Right forelimb (tissue), 1 donor: ENCODE data around the gene NTN3.
"Not testable (repeated sequence)": the region's sequence is repeated elsewhere in the genome, so short reads cannot be mapped to it uniquely, and the experiment has no call there.

Experiments
- DNase-seq: peaks from one replicate; pipeline ENCODE4 v3.0.0-alpha.2; 2018

Gene NTN3

DNA sequence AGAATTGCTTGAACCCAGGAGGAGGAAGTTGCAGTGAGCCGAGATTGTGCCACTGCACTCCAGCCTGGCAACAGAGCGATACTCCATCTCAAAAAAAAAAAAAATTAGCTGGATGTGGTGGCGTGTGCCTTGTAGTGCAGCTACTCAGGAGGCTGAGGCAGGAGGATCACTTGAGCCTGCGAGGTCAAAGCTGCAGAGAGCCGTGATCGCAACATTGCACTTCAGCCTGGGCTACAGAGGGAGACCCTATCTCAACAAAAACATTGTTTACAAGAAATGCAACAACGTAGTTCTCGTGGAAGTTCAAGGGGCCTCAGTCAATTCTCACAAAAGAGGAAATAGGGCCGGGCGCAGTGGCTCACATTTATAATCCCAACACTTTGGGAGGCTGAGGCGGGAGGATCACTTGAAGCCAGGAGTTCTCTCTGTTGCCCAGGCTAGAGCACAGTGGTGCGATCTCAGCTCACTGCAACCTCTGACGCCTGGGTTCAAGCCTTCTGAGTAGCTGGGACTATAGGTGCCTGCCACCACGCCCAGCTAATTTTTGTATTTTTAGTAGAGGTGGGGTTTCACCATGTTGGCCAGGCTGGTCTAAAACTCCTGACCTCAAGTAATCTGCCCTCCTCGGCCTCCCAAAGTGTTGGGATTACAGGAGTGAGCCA, 29.8 kb upstream of the NTN3 start:
- not testable (repeated sequence) for DNase-seq

DNA sequence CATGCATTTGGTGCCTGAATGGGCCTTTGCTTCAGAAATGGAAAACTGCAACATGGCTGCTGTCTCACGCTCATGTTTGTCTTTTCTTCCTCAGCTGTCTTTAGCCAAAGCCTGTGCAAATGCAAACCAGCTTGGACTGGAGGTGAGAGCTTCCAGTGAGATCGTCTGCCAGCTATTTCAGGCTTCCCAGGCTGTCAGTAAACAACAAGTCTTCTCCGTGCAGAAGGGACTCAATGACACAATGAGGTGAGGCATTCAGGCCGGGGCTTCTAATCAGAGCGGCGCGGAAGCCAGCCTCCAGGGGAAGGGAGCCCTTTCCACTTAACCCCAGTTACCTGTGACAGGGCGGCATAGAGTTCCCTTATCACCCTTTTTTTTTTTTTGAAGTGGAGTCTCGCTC, 27.5 kb upstream of the NTN3 start:
- no peak for DNase-seq

DNA sequence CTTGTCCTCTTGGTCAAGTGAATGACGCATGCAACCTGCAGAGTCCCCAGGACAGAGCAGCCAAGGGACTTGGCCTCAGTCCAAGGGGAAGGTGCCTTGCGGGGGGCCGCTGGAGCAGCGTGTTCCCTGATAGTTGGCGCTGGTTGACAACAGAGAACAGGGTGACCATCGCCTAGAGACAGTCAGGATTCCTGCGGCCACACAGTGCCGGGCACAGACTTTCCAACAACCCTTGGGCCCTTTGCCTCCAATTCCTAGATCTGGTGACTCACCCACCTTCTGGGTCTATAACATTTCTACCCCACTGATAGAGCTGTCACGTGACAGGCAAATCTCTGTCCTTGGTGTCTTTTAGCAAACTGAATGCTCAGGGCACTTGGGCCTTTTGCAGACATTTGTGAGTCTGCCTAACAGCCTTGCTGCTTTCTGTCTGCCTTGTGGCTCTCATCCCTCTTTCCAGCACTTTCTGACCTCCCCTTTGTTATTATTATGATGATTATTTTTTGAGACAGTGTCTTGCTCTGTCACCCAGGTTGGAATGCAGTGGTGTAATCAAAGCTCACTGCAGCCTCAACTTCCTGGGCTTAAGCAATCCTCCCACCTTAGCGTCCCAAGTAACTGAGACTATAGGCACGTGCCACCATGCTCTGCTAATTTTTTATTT, 23.0 kb upstream of the NTN3 start:
- no peak for DNase-seq

DNA sequence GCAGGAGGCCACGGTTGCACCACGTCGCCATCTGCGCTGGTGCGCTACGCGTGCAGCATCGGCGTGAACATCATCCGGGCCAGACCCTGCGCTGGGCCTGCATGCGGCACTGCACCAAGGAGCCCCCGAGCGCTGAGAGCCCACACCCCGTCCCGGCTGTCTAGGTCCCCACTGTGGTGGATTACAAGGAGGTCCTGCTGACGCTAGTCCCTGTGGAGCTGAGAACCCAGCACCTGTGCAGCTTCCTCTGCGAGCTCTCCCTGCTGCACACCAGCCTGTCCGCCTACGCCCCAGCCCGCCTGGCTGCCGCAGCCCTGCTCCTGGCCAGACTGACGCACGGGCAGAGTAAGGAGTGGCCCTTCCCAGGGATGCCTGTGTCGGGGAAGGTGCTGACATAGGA, 22.0 kb upstream of the NTN3 start:
- no peak for DNase-seq

DNA sequence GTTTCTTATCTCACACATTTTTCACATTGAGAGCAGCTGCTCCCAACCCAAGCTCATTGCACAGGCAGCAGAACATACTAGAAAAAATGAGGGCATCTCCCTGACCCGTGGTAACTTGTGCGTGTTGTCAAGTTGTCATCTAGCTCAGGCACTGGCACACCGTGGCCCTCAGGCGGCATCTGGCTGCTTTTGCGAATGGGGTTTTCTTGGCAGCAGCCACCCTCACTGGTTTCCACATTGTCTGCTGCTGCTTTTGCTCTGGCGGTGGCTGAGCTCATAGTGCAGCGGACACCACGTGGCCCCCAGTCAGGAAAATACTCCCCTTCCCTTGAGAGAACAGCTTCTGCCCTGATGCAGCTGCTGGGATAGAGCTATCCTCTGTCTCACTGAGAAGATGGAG, 20.6 kb upstream of the NTN3 start:
- no peak for DNase-seq

DNA sequence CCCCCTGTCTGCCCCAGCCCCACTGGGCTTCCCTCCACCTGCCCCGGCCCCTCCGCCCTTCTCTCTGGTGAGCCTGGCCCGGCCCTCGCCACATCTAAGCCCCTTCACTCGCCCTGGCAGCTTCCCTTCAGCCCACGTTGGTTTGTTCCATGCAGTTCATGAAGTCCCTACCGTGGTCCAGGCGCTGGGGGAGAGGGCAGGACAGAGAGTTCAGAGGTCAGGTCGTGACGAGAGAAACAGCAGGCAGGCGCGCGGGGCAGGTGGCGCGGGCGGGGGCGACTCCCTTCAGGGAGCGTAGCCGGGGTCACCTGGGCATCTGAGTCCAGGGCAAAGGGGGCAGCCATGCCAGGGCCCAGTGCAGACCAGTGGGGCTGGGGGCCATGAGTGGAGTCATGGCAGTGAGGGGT, 20.1 kb upstream of the NTN3 start:
- DNase-seq: no peak

DNA sequence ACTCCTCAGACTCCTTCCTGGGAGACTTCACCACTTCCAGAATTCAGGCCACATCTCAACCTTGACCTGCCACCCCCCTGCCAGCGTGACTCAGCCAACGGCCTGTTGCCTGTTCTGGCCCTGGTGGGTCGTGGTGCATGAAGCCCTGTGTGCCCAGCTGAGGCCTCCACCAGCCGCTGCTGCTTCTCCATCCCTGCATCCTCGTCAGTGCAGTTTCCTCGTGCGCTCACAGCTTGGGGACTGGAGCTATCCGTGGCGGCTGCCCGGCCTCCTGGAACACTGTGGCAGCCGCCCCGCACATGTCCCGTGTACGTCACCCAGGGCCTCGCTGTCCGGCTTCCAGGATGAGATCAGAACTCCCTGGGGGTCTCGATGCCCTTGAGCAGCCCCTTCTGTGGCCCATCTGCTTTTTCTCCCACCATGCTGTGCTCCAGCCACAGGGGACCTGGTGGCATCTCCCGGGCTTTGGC, 19.2 kb upstream of the NTN3 start:
- DNase-seq: no peak

DNA sequence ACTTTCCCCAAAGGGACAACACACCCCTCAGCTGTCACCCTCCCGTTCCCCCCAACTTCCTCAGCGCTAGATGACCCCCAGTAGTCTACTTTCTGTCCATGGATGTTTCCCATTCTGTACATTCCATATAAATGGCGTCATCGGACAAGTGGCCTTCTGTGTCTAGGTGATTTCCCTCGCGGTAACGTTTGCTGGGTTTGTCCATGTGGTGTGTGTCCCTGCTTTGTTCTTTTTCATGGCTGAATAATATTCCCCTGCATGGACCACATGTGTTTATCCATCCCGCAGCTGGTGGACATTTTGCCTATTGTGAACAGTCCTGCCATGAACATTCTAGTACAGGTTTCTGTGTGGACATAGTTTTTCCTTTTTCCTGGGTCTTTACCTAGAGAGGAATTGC, 18.4 kb upstream of the NTN3 start:
- no peak for DNase-seq

DNA sequence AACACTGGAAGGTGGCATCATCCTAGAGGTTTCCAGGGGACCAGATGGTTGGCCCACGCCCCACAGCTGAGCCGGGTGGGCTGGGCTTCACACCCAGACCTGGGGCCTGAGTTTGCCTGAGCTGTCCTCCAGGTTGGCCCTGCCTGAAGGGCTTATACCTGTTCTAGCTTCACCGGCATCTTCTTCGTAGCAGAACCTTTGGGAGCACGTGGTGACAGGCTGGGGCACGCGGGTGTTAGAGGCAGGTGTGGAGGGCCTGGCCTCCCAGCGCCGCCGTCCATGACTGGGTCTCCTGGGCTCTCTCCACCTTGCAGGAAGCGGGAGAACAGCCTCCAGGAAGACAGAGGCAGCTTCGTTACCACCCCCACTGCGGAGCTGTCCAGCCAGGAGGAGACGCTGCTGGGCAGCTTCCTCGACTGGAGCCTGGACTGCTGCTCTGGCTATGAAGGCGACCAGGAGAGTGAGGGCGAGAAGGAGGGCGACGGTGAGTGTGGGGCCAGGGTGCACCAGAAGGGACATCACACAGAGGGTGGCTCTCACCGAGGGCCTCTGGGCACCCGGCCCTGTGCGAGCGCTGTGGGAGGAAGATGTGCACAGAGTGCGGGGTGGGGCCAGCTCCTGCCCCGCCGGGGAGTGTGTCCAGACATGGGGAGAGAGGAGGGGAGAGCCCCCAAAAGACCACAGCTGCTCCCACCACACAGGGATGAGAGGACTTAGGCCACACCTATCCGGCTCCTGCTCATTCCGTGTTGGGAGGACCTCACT, 15.8 kb upstream of the NTN3 start:
- DNase-seq: no peak

DNA sequence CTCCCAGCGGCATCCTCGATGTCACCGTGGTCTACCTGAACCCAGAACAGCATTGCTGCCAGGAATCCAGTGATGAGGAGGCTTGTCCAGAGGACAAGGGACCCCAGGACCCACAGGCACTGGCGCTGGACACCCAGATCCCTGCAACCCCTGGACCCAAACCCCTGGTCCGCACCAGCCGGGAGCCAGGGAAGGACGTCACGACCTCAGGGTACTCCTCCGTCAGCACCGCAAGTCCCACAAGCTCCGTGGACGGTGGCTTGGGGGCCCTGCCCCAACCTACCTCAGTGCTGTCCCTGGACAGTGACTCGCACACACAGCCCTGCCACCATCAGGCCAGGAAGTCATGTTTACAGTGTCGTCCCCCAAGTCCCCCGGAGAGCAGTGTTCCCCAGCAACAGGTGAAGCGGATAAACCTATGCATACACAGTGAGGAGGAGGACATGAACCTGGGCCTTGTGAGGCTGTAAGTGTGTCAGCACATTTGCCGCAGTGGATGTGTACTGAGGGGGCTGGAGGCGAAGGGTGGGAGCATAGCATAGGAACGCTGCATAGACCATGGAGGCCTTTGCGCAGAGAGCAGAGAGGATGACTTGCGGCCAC, 14.4 kb upstream of the NTN3 start:
- no peak for DNase-seq

DNA sequence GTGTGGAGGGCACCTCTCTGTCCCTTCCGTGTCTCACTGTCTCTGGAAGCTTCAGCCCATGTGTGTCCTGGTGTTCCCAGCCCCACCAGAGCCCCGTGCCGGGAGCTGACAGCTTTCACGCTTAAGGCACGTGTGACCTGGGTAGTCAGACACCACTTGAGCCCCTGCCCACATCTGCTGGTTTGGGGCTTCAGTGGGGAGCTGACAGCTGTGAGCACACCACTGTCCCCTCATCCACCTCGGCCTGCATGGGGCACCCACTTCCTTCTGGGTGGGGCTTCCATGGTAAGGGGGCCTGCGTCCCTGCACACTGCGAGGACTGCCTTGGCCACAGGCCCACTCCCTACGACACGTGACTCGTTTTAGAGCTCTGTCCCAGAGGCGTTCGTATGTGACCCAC, 13.8 kb upstream of the NTN3 start:
- no peak for DNase-seq

DNA sequence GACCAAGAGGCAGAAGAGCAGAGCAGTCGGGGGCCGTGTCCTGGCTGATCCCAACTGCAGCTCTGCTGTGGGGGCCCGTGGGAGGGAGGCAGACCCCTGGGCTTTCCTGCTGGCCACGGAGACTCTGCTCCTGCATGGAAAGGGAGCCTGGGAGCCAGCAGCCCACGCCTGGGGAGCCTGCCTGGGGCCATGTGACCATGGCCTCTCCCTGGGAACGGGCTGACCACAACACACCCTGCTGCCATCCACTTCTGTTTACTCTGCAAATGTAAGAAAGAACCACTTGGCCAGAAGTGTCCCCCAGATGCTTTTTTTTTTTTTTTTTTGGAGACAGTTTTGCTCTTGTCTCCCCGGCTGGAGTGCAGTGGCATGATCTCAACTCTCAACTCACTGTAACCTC, 13.2 kb upstream of the NTN3 start:
- DNase-seq: no peak

DNA sequence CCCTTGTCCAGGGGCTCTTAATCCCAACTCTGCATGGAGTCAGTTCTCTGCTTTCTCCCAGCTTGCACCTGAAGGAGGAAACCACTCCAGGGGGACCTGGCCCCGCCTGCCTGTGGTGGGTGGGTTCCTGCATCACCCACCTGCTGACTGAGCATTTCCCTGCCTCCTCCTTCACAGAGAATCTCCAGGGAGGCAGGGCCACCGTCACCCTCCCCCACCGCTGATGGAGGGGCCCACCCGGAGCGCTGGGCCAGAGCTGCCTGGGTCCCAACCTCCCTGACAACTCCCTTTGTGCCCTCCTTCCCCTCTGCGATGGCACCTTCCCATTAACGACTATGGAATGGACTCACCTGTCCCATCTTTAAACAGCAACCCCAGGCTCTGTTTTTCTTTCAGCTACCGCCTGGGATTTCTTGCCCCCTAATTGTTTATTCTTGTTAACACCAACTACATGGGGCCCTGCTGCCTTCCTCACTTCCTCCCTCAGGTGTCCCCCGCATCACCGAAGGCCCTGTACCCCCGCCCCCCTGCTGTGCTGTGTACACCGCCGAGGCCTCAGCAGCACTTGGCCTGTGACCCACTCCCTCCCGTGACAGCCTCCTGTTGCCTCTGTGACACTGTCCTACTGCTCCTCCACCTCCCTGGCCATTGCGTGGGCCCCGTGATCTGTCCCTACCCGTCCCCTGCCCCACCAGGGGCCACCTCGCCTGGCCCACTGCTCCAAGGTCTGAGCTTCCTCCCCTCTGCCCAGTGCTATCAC, 12.0 kb upstream of the NTN3 start:
- no peak for DNase-seq

DNA sequence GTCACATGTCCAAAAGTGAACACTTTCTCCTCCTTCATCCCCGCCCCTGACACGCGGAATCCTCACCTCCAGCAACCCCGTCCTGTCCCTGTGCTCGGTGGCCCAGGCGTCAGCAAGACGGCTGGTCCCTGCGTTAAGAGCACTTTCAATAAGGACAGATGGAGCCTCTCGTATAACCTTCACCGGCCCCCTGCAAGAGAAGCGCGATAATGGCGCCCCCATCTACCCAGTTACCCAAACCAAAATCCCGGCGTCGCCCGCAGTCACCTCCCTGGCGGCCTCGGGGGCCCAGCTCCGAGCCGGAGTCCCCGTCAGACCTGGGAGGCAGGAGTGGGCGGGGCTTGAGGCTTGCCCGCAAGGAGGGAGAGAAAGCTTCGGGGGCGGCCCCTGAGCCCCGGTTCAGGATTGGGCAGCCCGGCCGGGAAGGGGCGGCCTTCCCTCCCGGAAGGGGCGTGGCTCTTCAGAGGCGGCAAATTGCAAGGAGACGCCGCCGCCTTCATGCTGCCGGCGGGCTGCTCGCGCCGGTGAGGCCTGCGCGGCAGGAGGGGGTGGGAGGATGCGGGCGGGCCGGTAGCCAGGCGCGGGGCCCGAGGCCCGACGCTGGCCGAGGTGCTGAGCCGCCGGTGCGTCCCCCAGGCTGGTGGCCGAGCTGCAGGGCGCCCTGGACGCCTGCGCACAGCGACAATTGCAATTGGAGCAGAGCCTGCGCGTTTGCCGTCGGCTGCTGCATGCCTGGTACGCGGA, 11.3 kb upstream of the NTN3 start, which contains the start of gene TEDC2:
Gene TEDC2, plus strand, starts transcription at position 463 of the 744 bp plus-strand sequence. Its CDS starts 36 bp downstream, at position 499.
- peak; percentile 95 for DNase-seq

DNA sequence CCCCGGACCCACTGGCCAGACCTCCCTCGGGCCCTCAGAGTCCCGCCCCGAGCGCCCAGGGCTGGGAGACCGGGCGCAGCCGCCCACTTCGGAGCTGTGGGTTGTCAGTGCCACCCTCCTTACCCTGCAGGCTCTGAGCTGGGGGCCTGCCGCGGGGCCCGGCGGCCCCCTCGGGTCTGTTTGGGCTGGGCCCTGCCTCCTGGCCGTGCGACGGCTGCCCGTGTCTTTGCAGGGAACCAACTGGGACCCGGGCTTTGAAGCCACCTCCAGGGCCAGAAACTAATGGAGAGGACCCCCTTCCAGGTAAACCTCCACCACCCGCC, 10.7 kb upstream of the NTN3 start:
- no peak for DNase-seq

DNA sequence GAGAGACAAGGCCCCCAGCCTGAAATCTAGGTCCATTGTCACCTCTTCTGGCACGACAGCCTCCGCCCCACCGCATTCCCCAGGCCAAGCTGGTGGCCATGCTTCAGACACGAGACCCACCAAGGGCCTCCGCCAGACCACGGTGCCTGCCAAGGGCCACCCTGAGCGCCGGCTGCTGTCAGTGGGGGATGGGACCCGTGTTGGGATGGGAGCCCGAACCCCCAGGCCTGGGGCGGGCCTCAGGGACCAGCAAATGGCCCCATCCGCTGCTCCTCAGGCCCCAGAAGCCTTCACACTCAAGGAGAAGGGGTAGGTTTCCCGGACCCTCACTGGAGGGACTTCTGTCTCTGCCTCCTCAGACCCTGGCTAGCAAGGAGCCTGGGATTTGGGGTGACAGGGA, 10.2 kb upstream of the NTN3 start:
- DNase-seq: no peak

DNA sequence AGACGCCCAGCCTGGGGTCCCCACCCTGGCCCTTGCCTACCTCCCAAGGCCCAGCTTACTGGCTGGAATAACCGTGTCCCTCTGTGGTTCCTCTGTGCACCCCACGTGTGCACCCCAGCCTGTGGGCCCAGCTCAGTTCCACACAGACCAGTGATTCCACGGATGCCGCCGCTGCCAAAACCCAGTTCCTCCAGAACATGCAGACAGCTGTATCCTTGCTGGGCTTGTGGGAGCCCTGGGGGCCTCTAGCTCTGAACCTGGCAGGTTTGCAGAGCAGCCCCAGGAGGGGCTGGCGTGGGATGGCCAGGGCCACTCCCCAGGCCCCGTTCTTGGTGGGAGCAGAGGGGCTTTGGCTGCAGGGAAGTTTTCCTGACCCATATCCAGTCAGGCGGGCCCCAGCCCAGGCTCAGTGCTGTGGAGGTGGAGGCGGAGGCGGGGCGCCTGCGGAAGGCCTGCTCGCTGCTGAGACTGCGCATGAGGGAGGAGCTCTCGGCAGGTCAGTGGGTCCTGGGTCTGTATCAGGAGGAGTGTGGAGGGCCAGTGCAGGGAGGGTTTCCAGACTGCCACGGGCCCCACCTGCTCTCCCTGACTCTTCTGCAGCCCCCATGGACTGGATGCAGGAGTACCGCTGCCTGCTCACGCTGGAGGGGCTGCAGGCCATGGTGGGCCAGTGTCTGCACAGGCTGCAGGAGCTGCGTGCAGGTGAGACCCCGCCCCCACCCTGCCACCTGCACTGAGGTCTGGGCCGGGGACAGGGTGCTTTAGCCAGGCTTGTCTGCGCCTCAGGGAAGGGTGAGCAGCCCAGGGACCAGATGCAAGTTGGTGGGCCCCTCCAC, 8.8 kb upstream of the NTN3 start:
- no peak for DNase-seq

DNA sequence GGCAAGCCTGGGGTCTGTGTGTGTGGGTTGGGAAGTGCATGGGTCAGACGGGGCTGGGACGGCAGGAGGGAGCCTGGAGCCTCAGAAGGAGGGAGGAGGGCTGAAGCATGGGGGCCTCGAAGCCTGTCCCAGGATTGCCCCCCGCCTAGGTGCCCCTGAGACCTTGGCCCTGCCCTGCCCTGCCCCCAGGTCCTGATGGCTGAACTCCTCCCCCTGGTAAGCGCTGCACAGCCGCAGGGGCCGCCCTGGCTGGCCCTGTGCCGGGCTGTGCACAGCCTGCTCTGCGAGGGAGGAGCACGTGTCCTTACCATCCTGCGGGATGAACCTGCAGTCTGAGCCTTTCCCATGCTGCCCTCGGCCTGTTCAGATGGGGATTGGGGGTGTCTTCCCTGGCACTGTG, 6.8 kb upstream of the NTN3 start:
- no peak for DNase-seq

DNA sequence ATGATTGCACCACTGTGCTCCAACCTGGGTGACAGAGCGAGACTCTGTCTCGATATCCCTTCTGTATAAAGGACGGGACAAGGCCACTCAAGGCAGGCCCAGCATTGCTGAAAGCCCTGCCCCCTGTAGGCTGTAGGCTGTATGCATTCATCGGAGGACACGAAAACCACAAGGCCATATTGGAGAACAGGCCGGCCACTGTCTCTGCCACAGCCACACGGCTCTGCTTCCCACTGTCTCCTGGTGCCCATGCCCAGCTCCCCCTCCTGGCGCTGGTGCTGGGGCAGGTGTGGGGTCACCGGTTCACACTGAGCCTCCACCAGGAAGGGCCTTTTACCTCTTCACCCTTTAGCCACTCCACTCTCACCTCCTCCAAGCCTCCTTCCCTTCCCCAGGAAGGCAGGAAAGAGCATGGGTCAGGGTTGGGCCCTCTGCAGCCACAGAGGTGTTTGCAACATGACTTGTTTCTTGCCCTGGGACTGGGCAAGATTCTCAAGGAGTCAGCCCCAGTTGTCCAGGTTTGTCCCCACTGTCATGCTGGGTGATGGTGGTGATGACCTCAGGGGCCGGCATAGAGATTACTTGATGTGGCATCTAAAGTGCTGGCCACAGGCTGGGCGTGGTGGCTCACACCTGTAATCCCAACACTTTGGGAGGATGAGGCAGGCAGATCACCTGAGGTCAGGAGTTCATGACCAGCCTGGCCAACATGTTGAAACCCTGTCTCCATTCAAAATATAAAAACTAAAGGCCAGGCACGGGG, 5.3 kb upstream of the NTN3 start:
- no peak for DNase-seq
